Left lung (tissue), 10 donors: ENCODE data around the gene MAN2B2. TPM values are rescaled to one million over a fixed set of nuclear protein-coding genes. Genes with fewer than 3 reads are reported as not detected.

Experiments
- ATAC-seq: fragments of 200-7000 bp; cut with Tn5 transposase; one replicate; pipeline ENCODE4 v1.9.1; 2020; ENCODE audit warnings: moderate library complexity
- DNase-seq, 4 donors: peaks; one replicate each; pipeline ENCODE4 v3.0.0-alpha.2; 2013 to 2020
- H3K27ac ChIP-seq, 2 donors: fragments of 200-600 bp; sonication (generic) in 1 of 2; one replicate each; pipeline versions ENCODE4 v1.5.0 to v1.8.0; 2020 to 2021
- H3K27me3 ChIP-seq, 2 donors: fragments of 200-600 bp; sonication (generic) in 1 of 2; one replicate each; pipeline versions ENCODE4 v1.5.0 to v1.8.0; 2020 to 2021
- H3K36me3 ChIP-seq, 2 donors: fragments of 200-600 bp; sonication (generic) in 1 of 2; one replicate each; pipeline versions ENCODE4 v1.5.0 to v1.8.0; 2020 to 2021
- H3K4me1 ChIP-seq, 2 donors: fragments of 200-600 bp; one replicate each; pipeline ENCODE4 v1.8.0; 2021
- H3K4me3 ChIP-seq, 2 donors: fragments of 200-600 bp; sonication (generic) in 1 of 2; one replicate each; pipeline versions ENCODE4 v1.5.0 to v1.8.0; 2020 to 2021; ENCODE audit warnings: mild to moderate bottlenecking in 1 of 2
- H3K9me3 ChIP-seq, 2 donors: fragments of 200-600 bp; sonication (generic) in 1 of 2; one replicate each; pipeline versions ENCODE4 v1.5.0 to v1.8.0; 2020 to 2021
- CTCF ChIP-seq, 2 donors: fragments of 200-600 bp; sonication (generic) in 1 of 2; IDR thresholded peaks; one replicate each; pipeline versions ENCODE4 v1.5.0 to v1.8.0; 2021; ENCODE audit warnings: antibody characterized with exemption in 2 of 2
- intact Hi-C, 2 donors: fragments of 100-400 bp; cut with DNase I; formaldehyde crosslinking; loops; one replicate each; pipeline versions ENCODE4 v1.11.2 to v1.14.2; 2022
- polyA plus RNA-seq, 6 donors: library from polyadenylated mRNA; unstranded; fragments of 120-200 nt; gene quantifications; one replicate each; pipeline ENCODE4 v1.2.1, GENCODE V29; 2013; ENCODE audit not compliant: insufficient read length in 6 of 6
- total RNA-seq, 2 donors: library from RNA; stranded (reverse); fragmentation: NEBNext Ultra II Directional; extraction: Animal tissue kit (Norgen Biotek cat#: 25700); gene quantifications; one replicate each; pipeline ENCODE4 v1.2.1, GENCODE V29; 2021
- donor health status: DM: no; HTN: yes; CAD: no.
- donor health status: DM: no; HTN: no; CAD: no.

The MAN2B2 gene
- total and polyA plus RNA-seq, 8 donors, result 14.2 to 38.3 (median 16.4) TPM

GRCh38 chr4:6603128-6603527 is 28.1 kb downstream of the MAN2B2 start:
- Histone ChIP-seq H3K4me3 (no peak overlapping the region), H3K4me1 (no peaks in the 10 kb centered on the region), H3K27ac (no peak overlapping the region), H3K27me3 (no peaks in the 10 kb centered on the region), H3K36me3 (peaks cover 0 to 96% of the 10 kb centered on the region in 2 donors), H3K9me3 (peaks cover 0 to 20% of the 10 kb centered on the region in 2 donors)
- ATAC-seq (no peak), DNase-seq (peak in 1 of 4 donors; percentile 53)
- no peak for TF ChIP-seq CTCF (IDR thresholded peaks at IDR 0.05)
- intact Hi-C loops, result no loop called here

GRCh38 chr4:6605114-6605513 is 30.1 kb downstream of the MAN2B2 start:
- DNase-seq (peak in 1 of 4 donors; percentile 41), ATAC-seq (no peak)
- intact Hi-C loops, result no loop called here
- H3K4me1 ChIP-seq, result no peaks in the 10 kb centered on the region
- no peak for TF ChIP-seq CTCF (IDR thresholded peaks at IDR 0.05)
- H3K27ac ChIP-seq, result no peak overlapping the region
- peaks cover 0 to 20% of the 10 kb centered on the region in 2 donors for H3K9me3 ChIP-seq
- no peak overlapping the region for H3K4me3 ChIP-seq
- no peaks in the 10 kb centered on the region for H3K27me3 ChIP-seq
- H3K36me3 ChIP-seq, result peaks cover 0 to 98% of the 10 kb centered on the region in 2 donors

- Histone ChIP-seq H3K4me1 (no peaks in the 10 kb centered on the region), H3K27ac (no peak overlapping the region), H3K9me3 (peaks cover 0 to 20% of the 10 kb centered on the region in 2 donors), H3K27me3 (no peaks in the 10 kb centered on the region), H3K36me3 (peaks cover 0 to 98% of the 10 kb centered on the region in 2 donors), H3K4me3 (no peak overlapping the region)
- intact Hi-C loops, result no loop called here
- DNase-seq, result no peak
- TF ChIP-seq CTCF (IDR thresholded peaks at IDR 0.05), result no peak
- no peak for ATAC-seq
These were observed 30.6 kb downstream of the MAN2B2 start for GRCh38 chr4:6605605-6606004.

GRCh38 chr4:6606465-6607235 is 31.7 kb downstream of the MAN2B2 start:
- H3K9me3 ChIP-seq, result peaks cover 0 to 20% of the 10 kb centered on the region in 2 donors
- no peak for DNase-seq
- ATAC-seq, result no peak
- H3K27ac ChIP-seq, result no peak overlapping the region
- H3K4me3 ChIP-seq, result no peak overlapping the region
- peaks cover 0 to 98% of the 10 kb centered on the region in 2 donors for H3K36me3 ChIP-seq
- intact Hi-C loops, result no loop called here
- TF ChIP-seq CTCF (IDR thresholded peaks at IDR 0.05), result no peak
- no peaks in the 10 kb centered on the region for H3K4me1 ChIP-seq
- H3K27me3 ChIP-seq, result no peaks in the 10 kb centered on the region

- Histone ChIP-seq H3K27ac (no peak overlapping the region), H3K4me3 (no peak overlapping the region), H3K36me3 (peaks cover 0 to 98% of the 10 kb centered on the region in 2 donors), H3K4me1 (no peaks in the 10 kb centered on the region), H3K27me3 (no peaks in the 10 kb centered on the region), H3K9me3 (peaks cover 0 to 17% of the 10 kb centered on the region in 2 donors)
- intact Hi-C loops, result no loop called here
- no peak for ATAC-seq
- DNase-seq, result no peak
- TF ChIP-seq CTCF (IDR thresholded peaks at IDR 0.05), result no peak
These were observed 32.5 kb downstream of the MAN2B2 start for GRCh38 chr4:6607368-6608055.
